GM13976 (cell line): Measurements from ENCODE around the gene SEC24C.
"Not testable (repeated sequence)": the region's sequence is repeated elsewhere in the genome, so short reads cannot be mapped to it uniquely, and the experiment has no call there.

Source experiments
- DNase-seq: peaks from one replicate; pipeline ENCODE4 v3.0.0; 2012; ENCODE audit warnings: low spot score
- CTCF ChIP-seq: IDR thresholded peaks from 2 replicates; pipeline ENCODE4 v1.5.1; 2012; ENCODE audit warnings: borderline replicate concordance, mild to moderate bottlenecking; ENCODE audit not compliant: insufficient read depth; ENCODE audit errors: extremely low read depth, missing control alignments, control extremely low read depth
- in situ Hi-C: fragments of 300-500 bp; cut with MboI; formaldehyde crosslinking; loops from one replicate; pipeline ENCODE4 v1.12.0; 2022; ENCODE audit warnings: low sequenced_read_pairs, mixed read lengths, inconsistent platforms; ENCODE audit not compliant: unreplicated experiment

Gene SEC24C

GRCh38 chr10:73743905-73744663, at the start of gene SEC24C:
Gene SEC24C, plus strand, starts transcription at chr10:73744372. Its CDS starts 2,461 bp downstream, at chr10:73746833.
- peak; percentile 93 for DNase-seq
- TF ChIP-seq CTCF = no peak
- in situ Hi-C loops = no loop called here

- DNase-seq, in situ Hi-C loops: not testable (repeated sequence)
Measured at GRCh38 chr10:73695302-73695701, 48.9 kb upstream of the SEC24C start.

- DNase-seq, in situ Hi-C loops: not testable (repeated sequence)
Measured at GRCh38 chr10:73697675-73698159, 46.5 kb upstream of the SEC24C start, which contains the start of gene AGAP5. Gene AGAP5, minus strand, starts transcription at chr10:73698109. Its CDS starts 354 bp downstream, at chr10:73697755.

- DNase-seq, in situ Hi-C loops: not testable (repeated sequence)
Measured at GRCh38 chr10:73698819-73699218, 45.4 kb upstream of the SEC24C start.

GRCh38 chr10:73703924-73704323, 40.2 kb upstream of the SEC24C start:
- in situ Hi-C loops, DNase-seq: not testable (repeated sequence)

- in situ Hi-C loops, DNase-seq: not testable (repeated sequence)
Measured at GRCh38 chr10:73705506-73706072, 38.6 kb upstream of the SEC24C start.

- DNase-seq, in situ Hi-C loops: not testable (repeated sequence)
Measured at GRCh38 chr10:73706488-73706887, 37.7 kb upstream of the SEC24C start.

GRCh38 chr10:73707628-73708027, 36.5 kb upstream of the SEC24C start:
- DNase-seq, in situ Hi-C loops: not testable (repeated sequence)

GRCh38 chr10:73708122-73708521, 36.0 kb upstream of the SEC24C start:
- in situ Hi-C loops, DNase-seq: not testable (repeated sequence)

- in situ Hi-C loops = not testable (repeated sequence)
Measured at GRCh38 chr10:73711683-73712082, 32.5 kb upstream of the SEC24C start.

GRCh38 chr10:73713912-73714311, 30.3 kb upstream of the SEC24C start:
- DNase-seq, in situ Hi-C loops: not testable (repeated sequence)

More at GRCh38 chr10:73711683-73712082, 32.5 kb upstream of the SEC24C start:
- DNase-seq = not testable (repeated sequence)

GRCh38 chr10:73714483-73714882, 29.7 kb upstream of the SEC24C start:
- DNase-seq, in situ Hi-C loops: not testable (repeated sequence)

GRCh38 chr10:73715179-73716156, 28.7 kb upstream of the SEC24C start:
- in situ Hi-C loops, DNase-seq: not testable (repeated sequence)
